PC-9 (cell line): ENCODE measurements around the gene SMARCA4.

Source experiments
- CTCF ChIP-seq: fragments of 200-600 bp; sonication (generic); conservative IDR thresholded peaks from 2 replicates; pipeline ENCODE4 v1.6.1; 2017; ENCODE audit warnings: mixed run types, antibody characterized with exemption, mild to moderate bottlenecking, moderate library complexity
- EZH2 ChIP-seq: fragments of 200-600 bp; sonication (generic); IDR thresholded peaks from 2 replicates; pipeline ENCODE4 v1.8.0; 2017; ENCODE audit warnings: antibody characterized with exemption, low read depth

GRCh38 chr19:11020423-11020822, 59.6 kb downstream of the SMARCA4 start:
- TF ChIP-seq CTCF (no peak), EZH2 (no peak)
